ENCODE results near the gene PDE6C. TPM values are rescaled to one million over a fixed set of nuclear protein-coding genes. Genes with fewer than 3 reads are reported as not detected.

The PDE6C gene
- total and polyA plus RNA-seq, 4 donors: not detected

GRCh38 chr10:93711891-93712290, 99.6 kb downstream of the PDE6C start:
- Histone ChIP-seq H3K4me1 (ENCODE audit: control insufficient read depth in 4 of 4, insufficient read depth in 4 of 4, low read length in 3 of 4) (no peaks in the 10 kb centered on the region), H3K9me3 (ENCODE audit: control insufficient read depth in 4 of 4, low read length in 3 of 4) (no peaks in the 10 kb centered on the region), H3K27ac (ENCODE audit: low read depth in 1 of 2, low read length in 2 of 2) (no peak overlapping the region), H3K4me3 (ENCODE audit: low read depth in 1 of 3, low read length in 3 of 3) (no peak overlapping the region), H3K9ac (ENCODE audit: low read depth in 1 of 2, low read length in 2 of 2) (no peak overlapping the region), H3K27me3 (ENCODE audit: control insufficient read depth in 4 of 4, insufficient read depth in 4 of 4, low read length in 3 of 4) (no peaks in the 10 kb centered on the region), H3K36me3 (ENCODE audit: control insufficient read depth in 4 of 4, insufficient read depth in 3 of 4, low read depth in 1 of 4, low read length in 3 of 4) (no peaks in the 10 kb centered on the region)
- DNase-seq (ENCODE audit: low spot score): no peak
- no peak for TF ChIP-seq MAX (IDR thresholded peaks at IDR 0.05)
- TF ChIP-seq ZBTB33 (IDR thresholded peaks at IDR 0.05): no peak
- TF ChIP-seq HNF4G (IDR thresholded peaks at IDR 0.05): no peak
- no peak for TF ChIP-seq HNF4A (conservative IDR thresholded peaks at IDR 0.05)
- no peak for TF ChIP-seq YY1 (IDR thresholded peaks at IDR 0.05)
- TF ChIP-seq, protein P1, sequence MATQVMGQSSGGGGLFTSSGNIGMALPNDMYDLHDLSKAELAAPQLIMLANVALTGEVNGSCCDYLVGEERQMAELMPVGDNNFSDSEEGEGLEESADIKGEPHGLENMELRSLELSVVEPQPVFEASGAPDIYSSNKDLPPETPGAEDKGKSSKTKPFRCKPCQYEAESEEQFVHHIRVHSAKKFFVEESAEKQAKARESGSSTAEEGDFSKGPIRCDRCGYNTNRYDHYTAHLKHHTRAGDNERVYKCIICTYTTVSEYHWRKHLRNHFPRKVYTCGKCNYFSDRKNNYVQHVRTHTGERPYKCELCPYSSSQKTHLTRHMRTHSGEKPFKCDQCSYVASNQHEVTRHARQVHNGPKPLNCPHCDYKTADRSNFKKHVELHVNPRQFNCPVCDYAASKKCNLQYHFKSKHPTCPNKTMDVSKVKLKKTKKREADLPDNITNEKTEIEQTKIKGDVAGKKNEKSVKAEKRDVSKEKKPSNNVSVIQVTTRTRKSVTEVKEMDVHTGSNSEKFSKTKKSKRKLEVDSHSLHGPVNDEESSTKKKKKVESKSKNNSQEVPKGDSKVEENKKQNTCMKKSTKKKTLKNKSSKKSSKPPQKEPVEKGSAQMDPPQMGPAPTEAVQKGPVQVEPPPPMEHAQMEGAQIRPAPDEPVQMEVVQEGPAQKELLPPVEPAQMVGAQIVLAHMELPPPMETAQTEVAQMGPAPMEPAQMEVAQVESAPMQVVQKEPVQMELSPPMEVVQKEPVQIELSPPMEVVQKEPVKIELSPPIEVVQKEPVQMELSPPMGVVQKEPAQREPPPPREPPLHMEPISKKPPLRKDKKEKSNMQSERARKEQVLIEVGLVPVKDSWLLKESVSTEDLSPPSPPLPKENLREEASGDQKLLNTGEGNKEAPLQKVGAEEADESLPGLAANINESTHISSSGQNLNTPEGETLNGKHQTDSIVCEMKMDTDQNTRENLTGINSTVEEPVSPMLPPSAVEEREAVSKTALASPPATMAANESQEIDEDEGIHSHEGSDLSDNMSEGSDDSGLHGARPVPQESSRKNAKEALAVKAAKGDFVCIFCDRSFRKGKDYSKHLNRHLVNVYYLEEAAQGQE (IDR thresholded peaks at IDR 0.05): no peak
- TF ChIP-seq GABPA (IDR thresholded peaks at IDR 0.05 in 1 of 2, conservative IDR thresholded peaks at IDR 0.05 in 1 of 2): no peak
- TF ChIP-seq FOXA2 (IDR thresholded peaks at IDR 0.05): no peak
- no peak for TF ChIP-seq FOXA1 (IDR thresholded peaks at IDR 0.05)
- TF ChIP-seq ATF3 (IDR thresholded peaks at IDR 0.05): no peak
- WGBS: 77% methylated on average over 3 of the region's 3 CpGs

GRCh38 chr10:93712593-93712992, 100.3 kb downstream of the PDE6C start:
- Histone ChIP-seq H3K4me3 (ENCODE audit: low read depth in 1 of 3, low read length in 3 of 3) (no peak overlapping the region), H3K27me3 (ENCODE audit: control insufficient read depth in 4 of 4, insufficient read depth in 4 of 4, low read length in 3 of 4) (no peaks in the 10 kb centered on the region), H3K9ac (ENCODE audit: low read depth in 1 of 2, low read length in 2 of 2) (no peak overlapping the region), H3K36me3 (ENCODE audit: control insufficient read depth in 4 of 4, insufficient read depth in 3 of 4, low read depth in 1 of 4, low read length in 3 of 4) (no peaks in the 10 kb centered on the region), H3K9me3 (ENCODE audit: control insufficient read depth in 4 of 4, low read length in 3 of 4) (no peaks in the 10 kb centered on the region), H3K4me1 (ENCODE audit: control insufficient read depth in 4 of 4, insufficient read depth in 4 of 4, low read length in 3 of 4) (no peaks in the 10 kb centered on the region), H3K27ac (ENCODE audit: low read depth in 1 of 2, low read length in 2 of 2) (no peak overlapping the region)
- TF ChIP-seq FOXA2 (IDR thresholded peaks at IDR 0.05) (no peak), ATF3 (IDR thresholded peaks at IDR 0.05) (no peak), FOXA1 (IDR thresholded peaks at IDR 0.05) (no peak), HNF4A (conservative IDR thresholded peaks at IDR 0.05) (no peak), TAF1 (conservative IDR thresholded peaks at IDR 0.05) (no peak), NR2F2 (IDR thresholded peaks at IDR 0.05) (no peak), ZBTB33 (IDR thresholded peaks at IDR 0.05) (no peak), HNF4G (IDR thresholded peaks at IDR 0.05) (no peak), SP1 (IDR thresholded peaks at IDR 0.05) (no peak), EGR1 (IDR thresholded peaks at IDR 0.05; ENCODE audit: low read depth in 2 of 2) (no peak)
- TF ChIP-seq, protein P1 (IDR thresholded peaks at IDR 0.05): no peak
- 60% methylated on average over 2 of the region's 2 CpGs for WGBS
- no peak for DNase-seq (ENCODE audit: low spot score)
